ENCODE data around the gene KCNE1. TPM values are rescaled to one million over a fixed set of nuclear protein-coding genes. Genes with fewer than 3 reads are reported as not detected.

KCNE1 gene
- total RNA-seq, 1 donor from 2014 or later, result 0.26 TPM

DNA sequence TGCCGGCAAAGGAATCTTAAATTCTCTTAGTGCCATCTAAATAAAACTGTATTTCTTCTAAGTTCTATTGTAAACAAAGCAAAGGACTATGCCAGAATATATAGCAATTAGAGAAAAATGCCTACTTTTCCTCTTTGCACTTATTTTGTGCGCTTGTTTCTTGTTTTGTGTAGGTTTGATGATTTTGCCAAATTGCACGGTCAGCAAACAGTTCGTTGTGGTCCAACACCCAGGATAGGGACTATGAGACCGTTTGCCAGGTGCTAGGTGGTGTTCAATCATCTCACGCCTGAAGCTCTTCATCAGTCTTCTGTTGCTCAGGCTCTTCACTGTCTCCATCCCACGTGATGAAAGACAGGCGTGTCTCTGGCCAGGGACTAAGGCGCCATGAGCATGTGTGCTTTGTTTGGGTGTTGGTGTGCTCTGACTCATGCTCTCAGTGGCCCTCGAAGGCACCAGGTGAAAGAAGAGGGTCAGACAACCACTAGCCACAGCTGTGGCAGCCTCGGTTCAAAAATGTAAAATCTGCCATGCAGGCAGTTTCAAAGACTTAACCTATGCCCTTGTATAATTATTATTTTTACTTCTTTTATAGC, 36.9 kb upstream of the KCNE1 start:
- H3K36me3 ChIP-seq (ENCODE audit: control insufficient read depth, insufficient read depth, low read length), result no peaks in the 10 kb centered on the region
- no peak for DNase-seq (ENCODE audit: low read depth)
- no peaks in the 10 kb centered on the region for H3K27me3 ChIP-seq (ENCODE audit: control insufficient read depth, insufficient read depth, low read length)
- FAIRE-seq, result no peak
- TF ChIP-seq, protein P1, sequence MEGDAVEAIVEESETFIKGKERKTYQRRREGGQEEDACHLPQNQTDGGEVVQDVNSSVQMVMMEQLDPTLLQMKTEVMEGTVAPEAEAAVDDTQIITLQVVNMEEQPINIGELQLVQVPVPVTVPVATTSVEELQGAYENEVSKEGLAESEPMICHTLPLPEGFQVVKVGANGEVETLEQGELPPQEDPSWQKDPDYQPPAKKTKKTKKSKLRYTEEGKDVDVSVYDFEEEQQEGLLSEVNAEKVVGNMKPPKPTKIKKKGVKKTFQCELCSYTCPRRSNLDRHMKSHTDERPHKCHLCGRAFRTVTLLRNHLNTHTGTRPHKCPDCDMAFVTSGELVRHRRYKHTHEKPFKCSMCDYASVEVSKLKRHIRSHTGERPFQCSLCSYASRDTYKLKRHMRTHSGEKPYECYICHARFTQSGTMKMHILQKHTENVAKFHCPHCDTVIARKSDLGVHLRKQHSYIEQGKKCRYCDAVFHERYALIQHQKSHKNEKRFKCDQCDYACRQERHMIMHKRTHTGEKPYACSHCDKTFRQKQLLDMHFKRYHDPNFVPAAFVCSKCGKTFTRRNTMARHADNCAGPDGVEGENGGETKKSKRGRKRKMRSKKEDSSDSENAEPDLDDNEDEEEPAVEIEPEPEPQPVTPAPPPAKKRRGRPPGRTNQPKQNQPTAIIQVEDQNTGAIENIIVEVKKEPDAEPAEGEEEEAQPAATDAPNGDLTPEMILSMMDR (IDR thresholded peaks at IDR 0.05; ENCODE audit: insufficient read depth, low read length, severe bottlenecking), result no peak
- H3K4me3 ChIP-seq (ENCODE audit: low read depth, low read length), result no peak overlapping the region

DNA sequence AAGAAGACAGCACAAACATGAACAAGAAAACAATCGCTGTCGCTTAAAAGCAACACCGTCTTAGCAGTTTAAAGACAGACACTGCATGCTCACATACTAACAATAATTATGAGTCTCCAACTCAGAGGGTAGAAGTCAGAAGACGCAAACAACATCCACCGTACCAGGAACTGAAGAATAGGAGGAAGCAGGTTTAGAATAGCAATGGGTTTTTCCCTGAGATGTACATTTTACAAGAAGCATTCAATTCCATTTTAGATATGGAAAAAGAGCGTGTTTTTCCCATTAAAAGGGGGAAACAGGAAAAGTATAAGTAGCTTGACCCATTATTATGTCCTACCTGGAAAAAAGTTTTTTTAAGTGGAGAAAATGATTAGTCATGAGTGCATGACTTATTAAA, 34.5 kb upstream of the KCNE1 start:
- DNase-seq (ENCODE audit: low read depth) (no peak), FAIRE-seq (no peak)
- H3K4me3 ChIP-seq (ENCODE audit: low read depth, low read length), result no peak overlapping the region
- H3K36me3 ChIP-seq (ENCODE audit: control insufficient read depth, insufficient read depth, low read length), result no peaks in the 10 kb centered on the region
- no peaks in the 10 kb centered on the region for H3K27me3 ChIP-seq (ENCODE audit: control insufficient read depth, insufficient read depth, low read length)
- TF ChIP-seq, protein P1 (IDR thresholded peaks at IDR 0.05; ENCODE audit: insufficient read depth, low read length, severe bottlenecking), result no peak

DNA sequence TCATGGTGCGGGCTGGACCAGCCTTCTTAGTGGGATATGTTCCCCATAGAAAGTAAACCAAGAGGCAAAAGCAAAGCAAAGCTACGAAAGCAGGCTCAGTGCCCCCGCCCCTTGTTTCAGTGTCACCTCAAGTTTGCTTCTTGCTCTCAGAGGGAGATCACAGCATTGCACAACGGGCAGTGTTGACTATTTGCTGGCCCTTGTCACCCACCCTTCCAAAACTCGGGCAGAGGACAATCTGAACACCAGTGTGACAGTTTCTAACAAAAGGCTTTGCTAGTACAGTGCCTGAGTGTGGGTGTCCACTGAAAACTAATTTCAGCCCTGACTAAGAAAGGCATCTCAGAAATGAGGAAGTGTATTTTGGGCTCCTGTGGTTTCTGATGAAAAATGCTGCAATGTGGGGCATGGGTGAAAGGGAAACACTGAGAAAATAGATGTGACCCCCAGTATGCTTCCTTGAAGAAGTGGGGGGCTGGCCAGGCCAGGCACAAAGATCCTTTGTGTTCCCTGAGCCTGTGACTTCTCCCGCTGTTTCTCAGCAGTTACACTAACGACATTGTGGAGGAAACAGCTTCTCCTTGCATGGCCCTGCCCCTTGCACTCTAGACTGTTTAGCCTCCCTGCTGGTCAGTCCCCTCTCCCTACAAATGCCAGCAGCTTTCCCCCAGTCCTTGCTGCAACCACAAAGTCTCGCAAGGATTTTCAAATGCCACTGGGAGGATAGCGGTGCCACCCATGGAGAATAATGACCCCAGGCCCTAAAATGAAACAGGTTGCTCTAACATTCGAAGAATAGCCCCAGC, 33.3 kb upstream of the KCNE1 start:
- Histone ChIP-seq H3K36me3 (ENCODE audit: control insufficient read depth, insufficient read depth, low read length) (no peaks in the 10 kb centered on the region), H3K4me3 (ENCODE audit: low read depth, low read length) (no peak overlapping the region), H3K27me3 (ENCODE audit: control insufficient read depth, insufficient read depth, low read length) (no peaks in the 10 kb centered on the region)
- TF ChIP-seq, protein P1 (IDR thresholded peaks at IDR 0.05; ENCODE audit: insufficient read depth, low read length, severe bottlenecking), result no peak
- FAIRE-seq, result no peak
- peak; percentile 25 for DNase-seq (ENCODE audit: low read depth)

DNA sequence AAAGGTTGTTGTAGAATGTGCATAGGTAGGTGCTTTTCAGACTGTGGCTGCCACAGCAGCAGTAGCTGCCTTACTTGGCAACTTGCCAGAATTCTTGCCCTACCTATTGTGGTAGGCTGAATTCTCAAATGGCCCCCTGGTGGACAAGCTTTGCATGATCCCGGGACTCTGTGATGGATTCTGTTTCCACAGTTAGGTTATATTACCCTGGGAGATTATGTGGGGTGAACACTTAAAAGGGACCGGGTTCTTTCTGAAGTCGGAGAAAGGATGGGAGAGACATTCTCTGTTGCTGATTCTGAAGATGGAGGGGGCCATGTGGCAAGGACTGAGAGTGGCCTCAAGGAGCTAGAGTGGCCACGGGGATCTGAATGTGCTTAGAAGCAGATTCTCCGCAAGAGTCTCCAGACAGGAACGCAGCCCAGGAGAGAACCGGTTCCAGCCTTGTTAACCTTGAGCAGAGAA, 32.1 kb upstream of the KCNE1 start:
- no peaks in the 10 kb centered on the region for H3K36me3 ChIP-seq (ENCODE audit: control insufficient read depth, insufficient read depth, low read length)
- TF ChIP-seq, protein P1 (IDR thresholded peaks at IDR 0.05; ENCODE audit: insufficient read depth, low read length, severe bottlenecking), result peak; percentile 60
- no peaks in the 10 kb centered on the region for H3K27me3 ChIP-seq (ENCODE audit: control insufficient read depth, insufficient read depth, low read length)
- FAIRE-seq (peak; percentile 13), DNase-seq (ENCODE audit: low read depth) (peak; percentile 75)
- no peak overlapping the region for H3K4me3 ChIP-seq (ENCODE audit: low read depth, low read length)

DNA sequence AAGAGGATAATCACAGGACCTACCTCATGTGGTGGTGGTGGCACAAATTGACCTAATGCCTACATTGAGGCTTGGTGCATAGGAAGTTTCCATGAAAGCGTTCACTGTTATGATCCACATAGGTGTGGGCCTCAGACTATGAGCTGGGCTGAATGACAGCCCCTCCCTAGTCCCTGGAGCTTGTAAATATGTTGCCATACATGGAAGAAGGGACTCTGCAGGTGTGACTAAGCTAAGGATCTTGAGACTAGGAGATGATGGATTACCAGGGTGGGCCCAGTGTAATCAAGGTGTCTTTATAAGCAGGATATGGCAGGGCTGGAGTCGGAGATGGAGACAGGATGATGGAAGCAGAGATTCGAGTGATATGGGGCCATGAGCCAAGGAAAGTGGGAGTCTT, 31.0 kb upstream of the KCNE1 start:
- no peak for FAIRE-seq

More for the DNA sequence above, 31.0 kb upstream of the KCNE1 start:
- Histone ChIP-seq H3K27me3 (ENCODE audit: control insufficient read depth, insufficient read depth, low read length) (no peaks in the 10 kb centered on the region), H3K4me3 (ENCODE audit: low read depth, low read length) (no peak overlapping the region), H3K36me3 (ENCODE audit: control insufficient read depth, insufficient read depth, low read length) (no peaks in the 10 kb centered on the region)
- TF ChIP-seq, protein P1 (IDR thresholded peaks at IDR 0.05; ENCODE audit: insufficient read depth, low read length, severe bottlenecking), result no peak
- no peak for DNase-seq (ENCODE audit: low read depth)

All from bronchial epithelial cell (primary cell).